Posterior cingulate gyrus (tissue), 11 donors: ENCODE results near the gene TIGD1.
A peak's percentile ranks its signal among the peaks of the same experiment; 100 is the strongest.
"Not testable (repeated sequence)": the region's sequence is repeated elsewhere in the genome, so short reads cannot be mapped to it uniquely, and the experiment has no call there.

ENCODE experiments used
- DNase-seq, 10 donors: peaks; one replicate each; pipeline versions ENCODE4 v3.0.0 to v3.0.0-alpha.2; 2020 to 2021; ENCODE audit warnings: mixed read lengths in 3 of 10
- intact Hi-C: fragments of 100-400 bp; cut with DNase I; formaldehyde crosslinking; loops from one replicate; pipeline ENCODE4 v1.15.1; 2023

TIGD1 gene

DNA sequence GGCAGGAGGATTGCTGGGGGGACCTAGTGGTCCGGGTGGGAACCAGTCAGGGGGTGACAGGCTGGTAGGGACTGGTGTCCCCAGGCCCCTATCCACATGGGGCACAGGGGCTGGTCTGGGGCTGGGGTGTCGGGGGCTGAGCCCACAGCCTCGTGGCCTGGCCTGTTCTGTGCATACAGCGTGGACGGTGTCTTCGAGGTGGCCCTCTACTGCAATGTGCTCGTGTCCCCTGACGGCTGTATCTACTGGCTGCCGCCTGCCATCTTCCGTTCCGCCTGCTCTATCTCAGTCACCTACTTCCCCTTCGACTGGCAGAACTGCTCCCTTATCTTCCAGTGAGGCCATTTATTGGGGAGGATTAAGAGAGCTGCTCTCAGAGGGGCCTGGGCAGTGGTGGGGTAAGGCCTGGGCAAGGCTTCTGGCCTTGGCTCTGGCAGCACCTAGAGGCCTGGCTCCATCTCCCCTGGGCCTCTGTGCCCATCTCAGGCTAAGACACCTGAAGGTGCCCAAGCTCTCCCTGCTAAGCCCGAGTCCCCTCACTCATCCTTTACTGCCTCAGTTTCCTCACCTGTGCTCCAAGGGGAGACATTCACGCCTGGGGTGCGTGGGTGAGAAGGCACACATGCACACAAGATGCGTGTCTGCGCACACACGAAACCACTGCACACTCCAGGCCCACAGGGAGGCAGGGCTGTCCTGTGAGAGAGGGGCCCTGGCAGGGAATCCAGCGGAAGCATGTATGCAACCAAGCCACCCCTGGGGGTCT, 9.0 kb downstream of the TIGD1 start:
- intact Hi-C loops: no loop called here
- DNase-seq: peak in 3 of 10 donors; percentile 40 to 77 (median 64)

DNA sequence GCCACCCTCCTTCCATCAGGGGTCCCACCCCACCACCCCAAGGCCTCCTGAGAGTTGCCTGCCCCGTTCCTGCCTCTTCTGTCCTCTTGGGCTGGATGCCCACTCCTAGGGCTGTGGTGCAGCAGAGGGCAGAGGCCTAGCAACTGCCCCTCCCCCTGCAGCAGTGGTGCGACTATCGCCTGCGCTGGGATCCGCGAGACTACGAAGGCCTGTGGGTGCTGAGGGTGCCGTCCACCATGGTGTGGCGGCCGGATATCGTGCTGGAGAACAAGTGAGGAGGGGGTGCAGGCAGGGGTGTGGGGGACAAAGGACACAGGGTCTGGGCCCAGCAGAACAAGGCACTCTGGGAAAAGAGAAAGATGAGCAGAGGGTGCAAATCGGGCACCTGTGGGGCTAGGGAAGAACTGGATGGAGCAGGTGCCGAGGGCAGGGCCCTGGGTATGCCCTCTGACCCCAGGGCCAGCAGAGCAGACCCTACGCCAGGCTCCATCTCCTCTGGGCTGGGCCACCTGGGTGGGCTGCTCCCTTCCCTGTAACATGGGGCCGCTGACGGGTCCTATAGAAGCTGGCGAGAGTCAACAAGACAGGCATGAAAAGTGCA, 9.8 kb downstream of the TIGD1 start:
- DNase-seq: peak in 4 of 10 donors; percentile 2 to 70 (median 42)

DNA sequence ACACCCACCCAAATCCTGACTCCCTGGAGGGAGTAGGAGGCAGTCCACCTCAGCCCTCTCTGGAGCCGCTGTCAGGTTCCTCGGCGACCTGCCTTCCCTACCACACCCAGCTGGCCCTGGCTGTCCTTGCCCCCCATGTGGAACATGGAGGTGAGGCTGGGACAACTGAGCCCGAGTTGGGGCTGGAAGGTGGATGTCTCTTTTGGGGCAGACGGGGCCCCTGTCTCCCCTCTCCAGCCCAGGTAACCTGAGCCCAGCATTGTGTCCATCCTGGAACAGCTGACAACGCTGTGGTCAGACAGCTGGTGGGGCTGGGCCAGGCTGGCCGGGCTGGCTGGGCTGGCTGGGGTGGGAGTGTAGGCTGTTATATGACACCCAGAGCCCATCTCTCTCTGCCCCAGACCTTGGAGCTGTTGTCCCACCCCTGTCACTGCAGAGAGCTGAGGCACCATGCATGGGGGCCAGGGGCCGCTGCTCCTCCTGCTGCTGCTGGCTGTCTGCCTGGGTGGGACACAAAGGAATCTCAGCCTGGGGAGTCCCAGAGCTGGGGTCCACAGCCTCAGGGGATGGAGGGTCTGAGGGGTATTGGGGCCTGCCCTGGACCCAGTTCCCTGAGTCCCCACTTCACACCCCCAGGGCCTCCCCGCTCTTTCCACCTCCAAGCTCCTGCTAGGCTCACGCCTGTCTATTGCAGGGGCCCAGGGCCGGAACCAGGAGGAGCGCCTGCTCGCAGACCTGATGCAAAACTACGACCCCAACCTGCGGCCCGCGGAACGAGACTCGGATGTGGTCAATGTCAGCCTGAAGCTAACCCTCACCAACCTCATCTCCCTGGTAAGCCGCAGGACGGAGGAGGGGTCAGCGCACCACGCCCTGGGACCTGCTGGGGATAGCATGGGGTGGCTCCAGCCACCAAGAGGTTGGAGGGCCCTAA, 10.8 kb downstream of the TIGD1 start, which contains the start of gene CHRNG:
TSS of gene CHRNG (plus strand) at position 395 of the 934 bp plus-strand sequence. CDS start at position 451, 56 bp downstream.
- intact Hi-C loops: no loop called here
- DNase-seq: peak in 4 of 10 donors; percentile 7 to 74 (median 66)

More for the DNA sequence above, 9.8 kb downstream of the TIGD1 start:
- intact Hi-C loops: no loop called here

GRCh38 chr2:232538671-232539070, 11.7 kb downstream of the TIGD1 start:
- peak in 2 of 10 donors; percentile 26 to 72 for DNase-seq
- intact Hi-C loops: no loop called here

- DNase-seq: peak in 1 of 10 donors; percentile 21
- intact Hi-C loops: no loop called here
These were observed 12.9 kb downstream of the TIGD1 start for GRCh38 chr2:232537499-232537898.

DNA sequence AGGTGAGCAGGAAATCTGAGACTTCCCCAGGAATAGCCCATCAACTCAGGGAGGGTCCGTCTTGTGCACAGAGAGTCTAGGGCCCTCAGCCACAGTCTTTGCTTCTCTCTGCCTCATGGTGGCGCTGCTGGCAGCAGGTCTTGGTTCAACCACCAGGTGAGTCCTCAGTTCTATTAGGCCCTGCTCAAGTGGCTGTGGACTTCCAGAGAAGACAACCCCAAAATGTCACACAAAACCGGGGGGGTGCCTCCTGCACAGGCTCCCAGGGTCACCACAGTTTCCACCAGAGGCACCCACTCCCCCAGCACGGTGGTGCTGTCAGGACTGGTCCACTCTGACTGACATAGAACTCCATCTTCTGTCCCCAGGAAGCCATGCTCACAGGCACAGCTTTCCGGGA, 13.3 kb downstream of the TIGD1 start:
- intact Hi-C loops: no loop called here
- DNase-seq: peak in 2 of 10 donors; percentile 17 to 68

GRCh38 chr2:232535761-232536530, 14.4 kb downstream of the TIGD1 start:
- intact Hi-C loops: no loop called here
- DNase-seq: peak in 2 of 10 donors; percentile 20 to 22

GRCh38 chr2:232534940-232535651, 15.3 kb downstream of the TIGD1 start:
- DNase-seq: peak in 5 of 10 donors; percentile 2 to 72 (median 48)
- intact Hi-C loops: no loop called here

DNA sequence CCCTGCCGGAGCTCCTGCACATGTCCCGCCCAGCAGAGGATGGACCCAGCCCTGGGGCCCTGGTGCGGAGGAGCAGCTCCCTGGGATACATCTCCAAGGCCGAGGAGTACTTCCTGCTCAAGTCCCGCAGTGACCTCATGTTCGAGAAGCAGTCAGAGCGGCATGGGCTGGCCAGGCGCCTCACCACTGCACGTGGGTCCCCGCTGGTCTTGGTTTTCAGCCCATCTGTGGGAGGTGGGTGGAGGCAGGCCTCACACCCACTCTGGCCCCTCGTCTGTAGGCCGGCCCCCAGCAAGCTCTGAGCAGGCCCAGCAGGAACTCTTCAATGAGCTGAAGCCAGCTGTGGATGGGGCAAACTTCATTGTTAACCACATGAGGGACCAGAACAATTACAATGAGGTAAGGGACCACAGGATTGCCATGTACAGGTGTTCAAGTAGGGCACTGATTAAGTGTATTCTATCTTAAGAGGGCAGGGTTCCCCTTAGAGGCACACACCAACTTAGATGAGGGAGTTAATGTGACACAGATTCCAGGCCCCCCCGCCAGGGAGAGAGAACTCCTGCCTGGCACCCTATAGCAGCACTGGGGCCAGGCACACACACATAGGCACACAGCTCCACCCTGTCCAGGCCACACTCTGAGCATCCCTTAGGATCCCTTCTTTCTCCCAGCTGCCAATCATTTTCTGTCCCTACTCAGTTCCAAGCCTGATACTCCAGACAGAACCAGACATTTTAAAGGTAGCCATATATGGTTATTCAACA, 16.2 kb downstream of the TIGD1 start:
- DNase-seq: peak in 5 of 10 donors; percentile 5 to 77 (median 54)
- intact Hi-C loops: no loop called here

- intact Hi-C loops: not testable (repeated sequence)
- peak in 2 of 10 donors; percentile 5 to 37 for DNase-seq
These were observed 17.5 kb downstream of the TIGD1 start for GRCh38 chr2:232532821-232533220.

DNA sequence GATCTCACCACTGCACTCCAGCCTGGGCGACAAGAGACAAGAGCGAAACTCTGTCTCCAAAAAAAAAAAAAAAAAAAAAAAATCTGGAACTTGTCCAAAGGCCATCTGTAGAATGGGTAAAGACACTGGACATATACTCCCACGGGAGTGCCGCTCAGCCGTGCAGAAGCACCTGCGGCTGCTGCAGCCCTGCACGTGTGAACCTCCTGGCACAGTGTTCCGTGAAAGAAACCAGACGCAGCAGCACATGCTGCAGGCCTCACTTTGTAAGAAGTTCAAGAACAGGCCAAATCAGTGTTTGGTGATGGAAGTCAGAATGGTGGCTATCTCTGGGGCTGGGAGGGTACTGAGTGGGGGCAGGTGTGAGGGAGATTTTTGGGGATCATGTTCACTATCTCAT, 17.9 kb downstream of the TIGD1 start:
- DNase-seq: peak in 2 of 10 donors; percentile 29 to 34
- intact Hi-C loops: no loop called here

GRCh38 chr2:232530626-232531260, 19.6 kb downstream of the TIGD1 start:
- intact Hi-C loops: no loop called here
- DNase-seq: peak in 3 of 10 donors; percentile 2 to 68 (median 25)

DNA sequence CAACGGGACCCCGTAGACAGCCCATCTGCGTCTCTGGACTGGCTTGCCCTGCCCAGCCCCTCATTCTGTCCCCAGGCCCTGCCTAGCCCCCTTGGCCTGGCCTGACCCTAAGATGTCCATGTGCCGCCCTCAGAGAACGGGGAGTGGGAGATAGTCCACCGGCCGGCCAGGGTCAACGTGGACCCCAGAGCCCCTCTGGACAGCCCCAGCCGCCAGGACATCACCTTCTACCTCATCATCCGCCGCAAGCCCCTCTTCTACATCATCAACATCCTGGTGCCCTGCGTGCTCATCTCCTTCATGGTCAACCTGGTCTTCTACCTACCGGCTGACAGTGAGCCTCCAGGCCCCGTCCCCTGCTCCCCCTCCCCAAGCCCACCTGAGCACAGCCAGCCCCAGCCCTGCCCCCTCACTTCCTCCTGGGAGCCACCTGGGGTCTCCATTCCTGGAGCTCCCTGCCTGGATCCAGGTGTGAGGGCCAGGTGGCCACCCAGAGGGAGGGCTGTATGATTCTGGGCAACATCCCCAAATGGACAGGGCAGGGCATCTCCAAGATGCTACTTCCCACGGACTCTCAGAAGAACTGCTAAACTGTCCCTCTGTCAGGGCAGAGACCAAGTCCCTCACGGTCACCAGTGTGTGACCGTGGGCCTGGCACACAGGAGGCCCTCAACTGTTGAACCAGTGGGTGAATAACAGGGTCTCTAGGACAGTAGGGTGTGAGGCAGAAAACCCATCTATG, 20.4 kb downstream of the TIGD1 start:
- intact Hi-C loops: no loop called here
- DNase-seq: peak in 4 of 10 donors; percentile 17 to 72 (median 60)

DNA sequence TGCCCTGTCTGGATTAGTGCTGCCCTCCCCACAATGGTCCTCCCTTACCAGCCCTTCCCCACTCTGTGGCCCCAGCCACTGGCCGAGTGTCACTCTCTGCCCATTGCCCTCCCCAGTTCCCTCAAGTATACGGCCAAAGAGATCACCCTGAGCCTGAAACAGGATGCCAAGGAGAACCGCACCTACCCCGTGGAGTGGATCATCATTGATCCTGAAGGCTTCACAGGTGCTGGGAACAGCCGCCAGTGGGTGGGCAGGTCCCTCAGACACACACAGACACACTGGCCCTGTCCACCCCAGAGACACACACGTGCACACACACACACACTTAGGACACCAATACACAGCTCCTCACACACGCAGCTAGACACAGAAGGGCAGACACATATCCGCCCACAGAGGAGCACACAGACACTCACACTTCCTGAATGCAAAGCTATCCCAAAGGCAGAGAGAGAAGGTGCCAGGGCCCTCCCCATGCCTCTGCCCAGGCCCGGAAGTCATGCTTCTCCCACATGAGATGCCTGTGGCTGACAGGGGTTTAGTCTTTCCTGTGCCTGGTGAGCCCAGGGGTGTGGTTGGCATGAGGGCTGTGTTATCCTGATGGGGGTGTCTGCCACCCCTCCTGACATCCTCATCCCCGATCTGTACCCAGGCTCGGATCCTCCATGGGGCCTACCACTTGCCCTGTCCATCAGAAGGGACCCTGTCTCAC, 21.5 kb downstream of the TIGD1 start:
- intact Hi-C loops: no loop called here
- peak in 4 of 10 donors; percentile 2 to 67 (median 60) for DNase-seq

GRCh38 chr2:232527905-232528470, 22.4 kb downstream of the TIGD1 start:
- intact Hi-C loops: no loop called here

GRCh38 chr2:232526372-232526941, 23.9 kb downstream of the TIGD1 start:
- intact Hi-C loops: no loop called here
- no peak for DNase-seq

More at GRCh38 chr2:232527905-232528470, 22.4 kb downstream of the TIGD1 start:
- peak in 3 of 10 donors; percentile 39 to 61 (median 47) for DNase-seq
